Measurements from ENCODE around the gene EVA1A.

The EVA1A gene

GRCh38 chr2:75589391-75590105 is 28.8 kb upstream of the EVA1A start:
- no peak for DNase-seq

GRCh38 chr2:75587954-75588587 is 27.3 kb upstream of the EVA1A start:
- DNase-seq = no peak

DNA sequence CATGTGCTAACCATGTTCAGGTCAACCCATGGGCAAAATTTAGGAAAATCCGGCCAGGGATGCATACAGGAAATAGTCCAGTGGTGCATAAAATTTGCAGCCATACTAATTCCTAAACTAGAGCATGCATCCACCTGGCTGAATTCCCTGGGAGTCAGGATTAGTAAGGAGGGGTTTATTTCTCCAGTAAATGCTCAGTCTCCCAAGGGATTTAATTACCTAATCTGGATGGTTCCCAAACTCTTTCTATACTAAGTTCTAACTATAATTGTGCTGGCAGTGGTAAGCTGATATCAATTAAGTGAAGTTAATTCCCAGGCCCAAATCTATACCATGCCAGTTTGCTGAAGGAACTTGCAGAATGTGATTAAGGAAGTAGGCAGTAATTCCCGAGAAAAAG is 26.2 kb upstream of the EVA1A start:
- DNase-seq = no peak

DNA sequence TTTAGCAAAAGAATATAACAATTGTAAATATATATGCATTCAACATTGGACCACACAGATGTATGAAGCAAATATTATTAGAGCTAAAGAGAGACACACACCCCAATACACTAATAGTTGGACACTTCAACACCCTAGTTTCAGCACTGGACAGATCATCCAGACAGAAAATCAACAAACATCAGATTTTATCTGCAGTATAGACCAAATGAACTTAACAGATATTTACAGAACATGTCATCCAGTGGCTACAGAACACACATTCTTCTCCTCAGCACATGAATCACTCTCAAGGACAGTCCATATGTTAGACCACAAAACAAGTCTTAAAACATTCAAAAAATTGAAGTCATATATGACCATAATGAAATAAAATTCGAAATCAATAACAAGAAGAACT is 22.1 kb upstream of the EVA1A start:
- DNase-seq = no peak

DNA sequence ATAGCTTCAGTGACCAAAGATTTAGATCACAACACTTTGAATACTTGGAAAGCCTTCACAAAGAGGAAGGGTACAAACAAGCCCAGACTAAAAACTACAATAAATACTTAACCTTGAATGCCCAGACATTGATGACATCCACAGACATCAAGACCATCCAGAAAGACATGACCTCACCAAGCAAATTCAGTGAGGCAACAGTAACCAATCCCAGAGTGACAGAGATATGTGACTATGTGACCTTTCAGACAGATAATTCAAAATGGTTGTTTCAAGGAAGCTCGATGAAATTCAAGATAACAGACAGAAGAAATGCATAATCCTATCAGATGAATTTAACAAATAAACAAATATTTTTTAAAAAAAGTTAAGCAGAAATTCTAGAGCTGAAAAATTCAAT is 19.9 kb upstream of the EVA1A start:
- no peak for DNase-seq

DNA sequence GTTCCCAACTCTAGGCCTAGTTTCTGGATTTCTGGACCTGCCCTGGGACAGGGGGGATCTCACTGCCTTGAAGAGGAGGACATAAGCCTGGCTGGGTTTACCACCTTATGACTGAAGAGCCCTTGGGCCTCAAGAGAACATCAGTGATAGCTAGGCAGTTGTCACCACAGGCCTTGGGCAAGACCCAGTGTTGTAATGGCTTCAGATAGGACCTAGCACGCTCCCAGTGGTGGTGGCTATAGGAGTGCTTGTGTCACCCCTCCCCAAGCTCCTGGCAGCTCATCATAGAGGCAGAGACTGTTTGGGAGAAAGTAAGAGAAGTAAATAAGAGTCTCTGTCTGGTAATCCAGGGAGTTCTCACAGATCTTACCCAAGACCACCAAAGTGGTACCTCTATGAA is 19.4 kb upstream of the EVA1A start:
- no peak for DNase-seq

- no peak for DNase-seq
Measured at GRCh38 chr2:75579186-75579585, 18.4 kb upstream of the EVA1A start.

DNA sequence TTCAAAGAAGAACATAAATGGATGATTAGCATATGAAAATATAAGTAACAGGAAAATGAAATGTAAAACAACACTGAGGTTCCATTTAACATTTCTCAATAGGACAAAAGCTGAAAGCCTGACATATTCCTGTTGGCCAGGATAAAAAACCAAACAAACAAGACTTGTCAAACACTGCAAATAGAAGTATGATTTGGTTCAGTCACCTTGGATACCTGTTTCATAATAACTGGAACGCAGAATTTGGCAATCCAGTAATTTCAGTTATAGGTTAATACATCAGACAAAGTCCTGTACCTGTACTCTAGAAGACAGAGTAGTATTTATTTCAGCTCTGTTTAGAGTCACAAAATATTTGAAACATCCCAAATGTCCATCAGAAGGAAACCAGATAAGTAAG is 16.5 kb upstream of the EVA1A start:
- no peak for DNase-seq

GRCh38 chr2:75574106-75574505 is 13.4 kb upstream of the EVA1A start:
- no peak for DNase-seq

DNA sequence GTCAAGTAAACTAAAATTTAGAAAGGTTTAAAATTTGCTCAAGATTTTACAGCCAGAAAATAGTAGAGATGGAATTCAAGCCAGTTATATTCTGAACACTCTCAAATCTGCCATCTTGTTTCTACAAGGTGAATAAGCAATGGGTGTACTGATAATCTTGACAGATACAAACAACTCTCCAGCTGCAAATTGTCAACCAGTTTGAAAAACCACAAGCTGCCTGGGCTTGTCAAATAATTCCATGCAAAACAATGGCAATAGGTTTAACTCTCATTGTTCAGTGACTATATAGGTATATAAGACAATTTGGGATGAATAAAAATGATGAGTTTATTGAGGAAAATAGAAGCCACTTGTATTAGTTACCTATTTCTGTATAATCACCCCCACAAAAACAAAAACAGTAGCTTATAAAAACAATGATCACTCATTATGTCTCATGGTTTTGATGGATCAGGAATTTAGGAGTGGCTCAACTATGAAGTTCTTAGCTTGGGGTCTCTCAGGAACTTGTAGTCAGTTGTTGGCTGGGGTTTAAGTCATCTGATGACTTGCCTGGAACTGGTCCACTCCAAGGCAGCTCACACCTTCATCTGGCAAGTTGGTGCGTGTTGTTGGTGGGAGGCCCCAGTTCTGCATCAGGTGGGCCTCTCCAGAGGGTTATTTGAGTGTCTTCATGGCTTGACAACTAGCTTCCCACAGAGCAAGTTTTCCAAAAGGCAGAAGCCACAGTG is 12.6 kb upstream of the EVA1A start:
- DNase-seq = no peak

DNA sequence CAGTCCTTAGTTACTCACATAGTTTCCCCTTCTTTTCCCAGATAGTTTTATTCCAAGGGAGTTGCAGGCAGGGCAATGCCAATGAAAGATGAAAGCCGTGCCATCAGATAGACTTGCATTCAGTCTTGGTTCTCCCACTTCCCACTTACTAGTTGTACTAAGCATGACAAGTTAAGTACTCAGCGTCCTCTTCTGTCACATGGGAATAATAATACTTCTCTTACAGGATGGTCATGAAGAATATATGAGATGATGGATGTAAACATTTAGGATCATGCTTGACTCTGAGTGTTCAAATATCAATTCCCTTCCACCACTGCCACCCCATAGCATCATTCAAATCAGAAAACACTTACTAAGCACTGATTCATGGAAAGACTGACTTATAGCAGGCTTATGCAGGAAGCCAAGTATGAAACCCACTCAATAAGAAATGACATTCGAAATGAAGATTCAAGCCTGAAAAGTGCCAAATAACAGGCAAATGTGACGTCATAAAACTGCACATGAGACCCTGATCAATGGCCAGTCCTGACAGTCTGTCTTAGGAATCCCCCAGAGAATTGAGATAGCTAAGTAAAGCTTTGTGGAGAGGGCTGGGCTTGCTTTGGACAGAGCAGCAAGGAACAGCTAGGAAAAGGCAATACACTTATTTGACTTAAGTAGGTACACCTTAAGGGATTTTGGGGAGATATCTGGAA is 11.1 kb upstream of the EVA1A start:
- no peak for DNase-seq

DNA sequence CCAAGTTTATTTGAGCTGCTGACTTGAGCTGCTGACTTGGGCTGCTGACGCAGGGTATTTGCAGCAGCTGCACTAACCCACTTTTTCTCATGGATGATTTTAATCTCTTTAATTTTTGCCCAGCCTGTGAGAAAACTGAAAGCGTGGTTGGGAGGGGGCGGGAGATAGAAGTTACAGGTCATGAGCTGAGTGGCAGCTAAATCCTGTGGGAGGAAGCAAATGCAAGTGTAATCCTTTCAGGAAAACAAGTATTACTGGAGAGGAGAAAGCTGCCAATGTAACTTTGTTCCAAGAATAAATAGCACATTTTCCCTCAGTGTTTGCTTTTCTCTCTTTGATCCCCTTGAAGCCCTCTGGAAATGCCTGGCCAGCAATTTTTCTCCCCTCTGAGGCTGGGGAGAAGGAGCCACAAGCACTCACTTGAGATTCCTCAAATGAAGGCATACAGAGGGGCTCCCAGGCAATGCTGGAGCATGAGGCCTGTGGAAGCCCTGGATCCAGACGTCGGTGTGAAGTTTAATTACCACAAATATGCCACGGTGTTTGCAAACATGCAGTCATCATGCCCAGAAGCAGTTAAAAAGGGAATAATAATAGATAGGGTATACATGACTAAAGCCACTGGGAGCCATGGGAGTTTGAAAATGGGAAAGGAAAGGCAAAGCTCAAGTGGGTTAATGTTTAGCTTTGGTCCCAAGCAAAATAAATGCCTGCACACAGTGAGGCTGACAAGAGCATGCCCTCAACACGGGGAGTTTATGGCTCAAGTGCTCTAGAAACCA is 10.4 kb upstream of the EVA1A start:
- no peak for DNase-seq

GRCh38 chr2:75570024-75570947 is 9.5 kb upstream of the EVA1A start:
- DNase-seq = no peak

GRCh38 chr2:75569546-75569945 is 8.8 kb upstream of the EVA1A start:
- no peak for DNase-seq

DNA sequence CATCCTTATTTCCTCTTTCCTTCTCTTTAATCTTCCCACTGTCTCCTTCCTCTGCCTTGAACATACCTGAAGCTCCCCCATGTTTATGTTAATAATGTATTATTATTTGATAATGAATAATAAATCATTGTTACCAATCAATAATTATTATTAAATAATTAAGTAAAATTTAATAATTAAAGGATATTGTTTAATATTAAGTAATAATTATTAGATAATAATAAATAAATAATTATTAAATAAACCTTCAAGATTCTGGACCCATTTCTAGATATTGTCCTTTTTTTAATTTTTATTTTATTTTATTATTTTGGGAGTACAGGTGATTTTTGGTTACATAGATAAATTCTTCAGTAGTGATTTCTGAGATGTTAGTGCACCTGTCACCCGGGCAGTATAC is 7.4 kb upstream of the EVA1A start:
- no peak for DNase-seq

DNA sequence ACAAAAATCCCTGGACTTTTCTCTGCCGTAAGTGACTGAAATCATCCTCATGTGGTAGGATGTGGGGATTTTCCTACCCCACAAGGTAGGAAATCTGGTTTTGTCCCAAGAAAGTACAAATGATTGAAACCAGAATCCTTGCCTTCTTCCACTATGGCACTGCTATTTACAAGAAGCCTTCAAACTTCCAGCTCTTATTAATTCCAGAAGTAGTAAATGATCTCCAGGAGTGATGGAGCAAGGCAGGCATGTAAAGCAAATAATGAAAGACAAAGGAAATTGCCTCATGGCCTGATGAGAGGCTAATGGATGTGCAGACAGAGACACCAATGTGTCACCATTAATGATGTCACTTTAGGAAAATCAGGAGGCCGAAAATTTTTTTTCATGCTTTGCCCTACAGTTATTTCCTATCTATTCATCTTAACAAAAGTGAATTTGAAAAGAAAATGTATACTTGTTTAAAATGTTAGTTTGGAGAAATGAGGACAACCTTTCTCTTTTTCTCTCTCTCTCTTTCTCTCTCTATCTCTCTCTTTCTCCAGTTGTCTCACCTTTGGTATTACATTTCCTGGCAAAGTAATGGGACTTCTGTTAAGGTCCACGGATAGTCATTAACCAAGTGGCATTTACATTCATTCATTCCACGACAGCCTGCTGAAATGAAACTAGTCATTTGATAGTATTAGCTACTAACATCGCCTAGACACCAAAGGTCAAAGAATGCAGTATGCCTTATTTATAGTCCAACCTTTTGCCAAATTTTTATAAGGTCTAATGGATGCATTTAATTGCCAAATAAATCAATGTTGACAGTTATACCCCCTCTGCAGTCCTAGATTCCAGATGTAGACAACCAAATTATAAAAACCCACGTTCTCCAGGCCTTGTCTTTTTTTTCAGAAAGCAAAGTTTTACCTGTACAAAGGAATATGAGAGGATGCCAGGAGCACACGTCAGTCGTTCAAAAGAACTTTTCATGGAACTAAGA is 5.0 kb upstream of the EVA1A start:
- DNase-seq = no peak

DNA sequence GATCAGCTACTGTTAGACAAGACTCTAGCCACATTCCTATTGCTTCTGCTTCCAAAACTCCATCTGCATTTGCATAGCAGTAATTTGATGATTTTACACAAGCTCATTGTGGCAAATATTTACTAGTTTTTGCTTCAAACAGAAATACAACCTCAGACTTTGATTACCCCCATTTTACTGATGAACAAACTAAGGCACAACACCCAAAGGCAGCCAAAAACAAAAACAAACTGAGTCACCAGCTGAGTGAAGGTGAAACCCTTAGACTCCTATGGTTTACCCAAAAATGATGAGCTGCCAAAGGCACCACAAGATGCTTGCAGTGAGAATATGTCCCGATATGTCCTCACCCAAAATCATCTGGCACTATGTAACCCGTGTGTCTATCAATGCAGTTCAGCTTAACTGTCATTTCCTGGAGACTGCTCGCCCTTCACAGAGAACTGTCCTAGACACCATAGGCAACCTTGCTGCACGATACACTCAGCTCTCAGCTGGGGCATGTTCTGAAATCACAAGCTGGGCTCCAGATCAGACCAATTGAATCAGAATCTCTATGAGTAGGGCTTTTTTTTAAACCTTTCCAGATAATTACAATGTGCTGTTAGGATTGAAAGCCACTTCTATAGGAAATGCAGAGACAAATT is 4.1 kb upstream of the EVA1A start:
- no peak for DNase-seq

DNA sequence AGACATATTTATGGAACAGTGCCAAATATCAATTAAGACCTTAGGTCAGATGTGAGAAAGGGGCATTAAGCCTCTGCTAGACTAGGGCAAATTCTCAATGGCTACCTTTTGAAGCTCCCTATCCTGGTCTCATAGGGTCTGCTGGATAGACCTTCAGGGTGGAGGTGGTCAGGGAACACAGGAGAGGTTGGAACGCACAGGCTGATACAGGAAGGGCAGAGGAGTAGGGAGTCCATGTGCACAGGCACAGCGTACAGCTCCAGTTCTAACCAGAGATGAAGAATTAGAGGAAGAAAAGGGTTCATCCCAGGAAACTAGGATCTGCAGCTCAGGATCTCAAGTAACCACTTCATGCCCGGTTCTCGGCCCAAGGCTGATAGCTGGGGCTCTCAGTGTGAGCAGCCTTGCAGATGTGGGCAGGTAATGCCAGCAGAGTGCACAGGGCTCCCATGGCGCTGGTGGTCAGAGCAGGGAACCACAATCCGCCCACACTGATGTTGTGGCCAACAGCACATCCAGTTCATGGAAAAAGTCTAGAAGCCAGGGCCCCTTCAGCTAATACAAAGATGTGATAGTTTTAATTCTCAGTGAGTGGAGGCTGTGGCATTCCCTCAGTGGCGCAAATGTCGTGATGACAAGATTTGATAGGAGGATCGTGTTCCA is 3.4 kb upstream of the EVA1A start:
- DNase-seq = no peak

GRCh38 chr2:75563591-75563990 is 2.9 kb upstream of the EVA1A start:
- DNase-seq = no peak
